CD8-positive, alpha-beta memory T cell (primary cell): ENCODE data around the gene WFIKKN1. TPM values are rescaled to one million over a fixed set of nuclear protein-coding genes. Genes with fewer than 3 reads are reported as not detected.

Experiments used
- CTCF ChIA-PET: fragments of 350-600 bp; sonication (Branson Sonifier 250); formaldehyde crosslinking; loops from one replicate; lab custom pipeline; 2021; ENCODE audit warnings: antibody characterized with exemption; lab: Charles Lee
- POLR2A ChIA-PET: fragments of 350-600 bp; sonication (Branson Sonifier 250); formaldehyde crosslinking; loops from one replicate; lab custom pipeline; 2021; ENCODE audit warnings: antibody characterized with exemption; lab: Charles Lee
- DNase-seq, 5 donors: peaks; one replicate each; pipeline versions ENCODE4 v3.0.0 to v3.0.0-alpha.2; 2020 to 2022; ENCODE audit warnings: mixed read lengths in 1 of 5
- H3K27ac ChIP-seq: one replicate; pipeline ENCODE4 v1.7.0; 2013; ENCODE audit warnings: low read depth, mild to moderate bottlenecking, low read length, moderate library complexity
- H3K27me3 ChIP-seq: 2 replicates; pipeline ENCODE4 v1.7.0; 2013; ENCODE audit warnings: low read length, mild to moderate bottlenecking; ENCODE audit not compliant: insufficient read depth, poor library complexity, severe bottlenecking
- H3K36me3 ChIP-seq: 2 replicates; pipeline ENCODE4 v1.7.0; 2013; ENCODE audit warnings: mild to moderate bottlenecking, low read length, moderate library complexity; ENCODE audit not compliant: insufficient read depth
- H3K4me1 ChIP-seq: 2 replicates; pipeline ENCODE4 v1.7.0; 2013; ENCODE audit warnings: mild to moderate bottlenecking, low read length, moderate library complexity; ENCODE audit not compliant: insufficient read depth
- H3K4me3 ChIP-seq: 2 replicates; pipeline ENCODE4 v1.7.0; 2013; ENCODE audit warnings: mild to moderate bottlenecking, low read length
- H3K9me3 ChIP-seq: 2 replicates; pipeline ENCODE4 v1.7.0; 2013; ENCODE audit warnings: mild to moderate bottlenecking, low read length
- H3K27ac Mint-ChIP-seq, 8 donors: one replicate each; pipeline ENCODE4 v1.8.0; 2020 to 2021; ENCODE audit warnings: mixed read lengths in 8 of 8, mild to moderate bottlenecking in 6 of 8, inconsistent platforms in 3 of 8, moderate library complexity in 3 of 8
- H3K27me3 Mint-ChIP-seq, 2 donors: one replicate each; pipeline ENCODE4 v1.8.0; 2020 to 2021; ENCODE audit warnings: mixed read lengths in 2 of 2, mild to moderate bottlenecking in 1 of 2, moderate library complexity in 1 of 2
- H3K36me3 Mint-ChIP-seq, 3 donors: one replicate each; pipeline ENCODE4 v1.8.0; 2020 to 2021; ENCODE audit warnings: mixed read lengths in 3 of 3, inconsistent platforms in 1 of 3, mild to moderate bottlenecking in 1 of 3
- H3K4me1 Mint-ChIP-seq, 3 donors: one replicate each; pipeline ENCODE4 v1.8.0; 2020 to 2021; ENCODE audit warnings: mixed read lengths in 3 of 3, inconsistent platforms in 1 of 3, mild to moderate bottlenecking in 1 of 3
- H3K4me3 Mint-ChIP-seq, 7 donors: one replicate each; pipeline ENCODE4 v1.8.0; 2020 to 2021; ENCODE audit warnings: mixed read lengths in 7 of 7, mild to moderate bottlenecking in 6 of 7, moderate library complexity in 4 of 7, inconsistent platforms in 2 of 7
- H3K9me3 Mint-ChIP-seq, 5 donors: one replicate each; pipeline ENCODE4 v1.8.0; 2020 to 2022; ENCODE audit warnings: mixed read lengths in 5 of 5, mild to moderate bottlenecking in 3 of 5, moderate library complexity in 2 of 5, inconsistent platforms in 1 of 5
- polyA plus RNA-seq: library from polyadenylated mRNA; unstranded; fragments of 300-500 nt; fragmentation: Illumina TruSeq; gene quantifications from one replicate; pipeline ENCODE4 v1.2.3, GENCODE V29; 2021
- total RNA-seq, 2 experiments: library from RNA; stranded (reverse); gene quantifications; one replicate each; pipeline ENCODE4 v1.2.3, GENCODE V29; 2021

WFIKKN1 gene
- total and polyA plus RNA-seq, 3 experiments from 2014 or later: 0.09 to 0.22 (median 0.11) TPM

GRCh38 chr16:609984-610383 lies 20.8 kb upstream of the WFIKKN1 start:
- Histone ChIP-seq H3K27me3 (no peaks in the 10 kb centered on the region), H3K27ac (no peak overlapping the region), H3K36me3 (no peaks in the 10 kb centered on the region), H3K4me1 (no peaks in the 10 kb centered on the region), H3K4me3 (no peak overlapping the region), H3K9me3 (no peaks in the 10 kb centered on the region)
- Mint-ChIP-seq H3K4me1 (peaks cover 3 to 7% (median 7%) of the 10 kb centered on the region in 3 donors), H3K9me3 (no peaks in the 10 kb centered on the region), H3K4me3 (no peak overlapping the region), H3K27me3 (peaks cover 0 to 1% of the 10 kb centered on the region in 2 donors), H3K36me3 (peaks cover 0 to 5% (median 0%) of the 10 kb centered on the region in 3 donors), H3K27ac (peak overlapping the region in 1 of 8 donors; percentile 65)
- ChIA-PET POLR2A (no interaction called here), CTCF (interaction anchor here (0.8 to 1.7 kb wide), 3 partner anchors 14 to 31 kb away, joined by 3 to 5 read pairs (median 4); no protein-coding TSS in a partner anchor)
- DNase-seq: no peak

- CTCF ChIA-PET: interaction anchor here (0.8 to 1.7 kb wide), 3 partner anchors 15 to 31 kb away, joined by 3 to 5 read pairs (median 4); no protein-coding TSS in a partner anchor
- Histone ChIP-seq H3K4me3 (no peak overlapping the region), H3K27ac (no peak overlapping the region), H3K4me1 (no peaks in the 10 kb centered on the region), H3K36me3 (no peaks in the 10 kb centered on the region), H3K9me3 (no peaks in the 10 kb centered on the region), H3K27me3 (no peaks in the 10 kb centered on the region)
- H3K4me1 Mint-ChIP-seq: peaks cover 3 to 7% (median 7%) of the 10 kb centered on the region in 3 donors
- peak; percentile 42 to 65 (median 49) for DNase-seq
- H3K9me3 Mint-ChIP-seq: no peaks in the 10 kb centered on the region
- POLR2A ChIA-PET: no interaction called here
- peaks cover 0 to 5% (median 0%) of the 10 kb centered on the region in 3 donors for H3K36me3 Mint-ChIP-seq
- peaks cover 0 to 1% of the 10 kb centered on the region in 2 donors for H3K27me3 Mint-ChIP-seq
- H3K27ac Mint-ChIP-seq: peak overlapping the region in 2 of 8 donors; percentile 30 to 52
- no peak overlapping the region for H3K4me3 Mint-ChIP-seq
Observed at GRCh38 chr16:610513-611381, 20.0 kb upstream of the WFIKKN1 start.

- Histone ChIP-seq H3K27me3 (no peaks in the 10 kb centered on the region), H3K4me1 (no peaks in the 10 kb centered on the region), H3K9me3 (no peaks in the 10 kb centered on the region), H3K4me3 (no peak overlapping the region), H3K27ac (no peak overlapping the region), H3K36me3 (no peaks in the 10 kb centered on the region)
- Mint-ChIP-seq H3K9me3 (no peaks in the 10 kb centered on the region), H3K4me3 (no peak overlapping the region), H3K36me3 (peaks cover 0 to 7% (median 0%) of the 10 kb centered on the region in 3 donors), H3K27ac (peak overlapping the region in 1 of 8 donors; percentile 42), H3K27me3 (no peaks in the 10 kb centered on the region), H3K4me1 (peaks cover 3 to 5% (median 5%) of the 10 kb centered on the region in 3 donors)
- ChIA-PET CTCF (no interaction called here), POLR2A (no interaction called here)
- no peak for DNase-seq
Observed at GRCh38 chr16:615122-615521, 15.7 kb upstream of the WFIKKN1 start.

DNA sequence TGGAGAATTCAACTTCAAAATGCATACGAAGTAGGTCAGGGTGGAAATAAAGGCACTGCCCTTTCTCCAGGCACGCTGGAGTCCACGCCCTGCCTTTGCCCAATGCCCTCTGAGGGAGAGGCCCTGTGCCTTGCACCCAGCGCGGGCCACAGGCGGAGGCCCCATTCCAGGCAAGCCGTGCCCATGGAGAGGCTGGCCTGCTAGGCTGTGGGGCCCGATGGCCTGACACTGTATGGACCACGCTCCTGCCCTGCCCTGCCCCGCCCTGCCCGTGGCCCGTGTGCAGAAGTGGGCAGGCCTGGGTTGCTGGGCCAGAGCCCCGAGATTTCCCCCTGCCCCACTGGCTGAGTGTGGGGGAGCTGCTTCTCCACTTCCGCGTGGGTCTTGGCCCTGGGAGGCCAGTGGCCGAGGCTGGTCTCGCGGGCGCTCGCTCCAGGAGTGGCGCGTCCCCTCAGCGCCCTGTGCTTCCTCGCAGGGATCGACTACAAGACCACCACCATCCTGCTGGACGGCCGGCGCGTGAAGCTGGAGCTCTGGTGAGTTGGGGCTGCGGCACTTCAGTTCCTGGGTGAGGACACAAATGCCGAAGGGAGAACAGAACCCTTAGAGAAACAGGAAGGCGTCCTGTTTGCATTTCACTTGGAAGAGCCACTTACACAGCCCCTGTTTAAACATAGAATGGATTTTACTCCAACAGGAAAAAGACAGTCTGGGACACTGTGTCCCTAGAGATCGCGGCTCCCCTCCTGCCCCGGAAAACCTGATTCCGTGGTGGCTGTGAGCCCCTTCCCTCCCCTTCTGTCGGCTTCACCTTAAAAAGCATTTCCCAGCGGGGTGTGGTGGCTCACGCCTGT lies 13.8 kb upstream of the WFIKKN1 start:
- Histone ChIP-seq H3K4me1 (no peaks in the 10 kb centered on the region), H3K36me3 (no peaks in the 10 kb centered on the region), H3K4me3 (no peak overlapping the region), H3K27ac (no peak overlapping the region), H3K27me3 (no peaks in the 10 kb centered on the region), H3K9me3 (no peaks in the 10 kb centered on the region)
- Mint-ChIP-seq H3K27me3 (no peaks in the 10 kb centered on the region), H3K27ac (no peak overlapping the region), H3K4me3 (no peak overlapping the region), H3K36me3 (peaks cover 0 to 10% (median 0%) of the 10 kb centered on the region in 3 donors), H3K4me1 (no peaks in the 10 kb centered on the region), H3K9me3 (no peaks in the 10 kb centered on the region)
- DNase-seq: no peak
- POLR2A ChIA-PET: no interaction called here
- CTCF ChIA-PET: no interaction called here

DNA sequence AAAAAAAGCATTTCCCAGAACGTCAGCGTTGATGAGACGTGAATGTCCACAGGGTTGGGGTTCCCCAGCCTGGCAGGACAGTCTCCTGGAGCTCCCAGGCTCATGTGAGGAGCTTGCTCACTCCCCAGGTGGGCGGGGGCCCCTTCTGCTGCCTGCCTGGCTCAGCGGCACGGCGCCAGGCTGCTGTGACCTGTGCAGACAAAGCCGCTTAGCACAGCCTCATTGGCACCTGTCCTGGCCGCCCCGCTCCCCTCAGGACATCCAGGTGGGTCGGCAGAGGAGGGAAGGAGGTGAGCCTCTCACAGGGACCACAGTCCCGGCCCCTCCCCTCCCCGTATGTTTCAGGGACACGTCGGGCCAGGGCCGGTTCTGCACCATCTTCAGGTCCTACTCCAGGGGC lies 12.9 kb upstream of the WFIKKN1 start:
- H3K27ac Mint-ChIP-seq: no peak overlapping the region
- Histone ChIP-seq H3K4me1 (no peaks in the 10 kb centered on the region), H3K9me3 (no peaks in the 10 kb centered on the region), H3K27me3 (no peaks in the 10 kb centered on the region), H3K36me3 (no peaks in the 10 kb centered on the region), H3K4me3 (no peak overlapping the region), H3K27ac (no peak overlapping the region)
- no peaks in the 10 kb centered on the region for H3K4me1 Mint-ChIP-seq
- ChIA-PET POLR2A (no interaction called here), CTCF (no interaction called here)
- H3K27me3 Mint-ChIP-seq: no peaks in the 10 kb centered on the region
- H3K36me3 Mint-ChIP-seq: peaks cover 0 to 10% (median 0%) of the 10 kb centered on the region in 3 donors
- no peaks in the 10 kb centered on the region for H3K9me3 Mint-ChIP-seq
- DNase-seq: no peak
- H3K4me3 Mint-ChIP-seq: no peak overlapping the region

- no peaks in the 10 kb centered on the region for H3K9me3 Mint-ChIP-seq
- ChIA-PET POLR2A (no interaction called here), CTCF (no interaction called here)
- no peaks in the 10 kb centered on the region for H3K4me1 Mint-ChIP-seq
- Histone ChIP-seq H3K4me1 (no peaks in the 10 kb centered on the region), H3K27ac (no peak overlapping the region), H3K36me3 (no peaks in the 10 kb centered on the region), H3K9me3 (no peaks in the 10 kb centered on the region), H3K27me3 (no peaks in the 10 kb centered on the region), H3K4me3 (no peak overlapping the region)
- no peak overlapping the region for H3K27ac Mint-ChIP-seq
- H3K4me3 Mint-ChIP-seq: no peak overlapping the region
- H3K36me3 Mint-ChIP-seq: peaks cover 0 to 9% (median 0%) of the 10 kb centered on the region in 3 donors
- DNase-seq: no peak
- no peaks in the 10 kb centered on the region for H3K27me3 Mint-ChIP-seq
Observed at GRCh38 chr16:619476-620100, 11.2 kb upstream of the WFIKKN1 start.

DNA sequence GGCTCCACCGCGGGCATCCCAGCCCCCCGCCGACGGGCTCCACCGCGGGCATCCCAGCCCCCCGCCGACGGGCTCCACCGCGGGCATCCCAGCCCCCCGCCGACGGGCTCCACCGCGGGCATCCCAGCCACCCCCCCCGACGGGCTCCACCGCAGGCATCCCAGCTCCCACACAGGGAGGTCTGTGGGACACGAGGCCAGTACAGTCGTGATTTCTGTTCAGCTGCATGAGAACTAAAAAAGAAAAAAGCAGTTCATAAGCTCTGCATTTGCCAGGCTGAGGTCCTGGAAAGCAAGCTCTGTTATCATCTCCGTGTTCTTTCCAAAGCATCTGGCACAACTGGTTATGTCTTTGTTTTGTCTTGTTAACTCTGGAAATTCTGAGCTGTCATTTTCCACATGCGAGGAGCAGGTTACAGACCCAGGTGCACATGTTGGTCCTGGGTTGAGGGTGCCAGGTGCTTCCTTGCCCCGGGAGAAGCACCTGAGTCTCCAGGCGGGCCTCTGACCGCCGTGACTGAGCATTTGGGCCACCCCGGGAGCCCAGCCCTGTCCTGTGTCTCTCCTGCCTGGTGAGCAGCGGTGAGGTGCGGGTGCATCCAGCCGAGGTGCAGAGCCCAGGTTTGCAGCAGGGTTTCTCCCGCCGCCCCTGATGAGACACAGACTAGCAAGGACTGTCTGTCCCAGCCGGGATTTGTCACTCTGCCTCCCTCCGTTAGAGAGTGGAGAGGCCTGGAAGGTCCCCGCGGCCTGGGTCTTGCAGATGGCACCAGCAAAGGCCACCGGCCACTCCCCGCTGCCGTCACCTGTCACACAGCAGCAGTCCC lies 9.9 kb upstream of the WFIKKN1 start:
- POLR2A ChIA-PET: no interaction called here
- no peak overlapping the region for H3K27ac Mint-ChIP-seq
- H3K9me3 ChIP-seq: no peaks in the 10 kb centered on the region
- no peaks in the 10 kb centered on the region for H3K4me1 Mint-ChIP-seq
- H3K27ac ChIP-seq: no peak overlapping the region
- H3K4me1 ChIP-seq: no peaks in the 10 kb centered on the region
- CTCF ChIA-PET: no interaction called here
- DNase-seq: peak in 1 of 5 donors; percentile 45
- H3K36me3 Mint-ChIP-seq: peaks cover 0 to 11% (median 0%) of the 10 kb centered on the region in 3 donors
- no peaks in the 10 kb centered on the region for H3K27me3 Mint-ChIP-seq
- no peaks in the 10 kb centered on the region for H3K27me3 ChIP-seq
- H3K36me3 ChIP-seq: no peaks in the 10 kb centered on the region
- no peak overlapping the region for H3K4me3 ChIP-seq
- H3K4me3 Mint-ChIP-seq: no peak overlapping the region
- H3K9me3 Mint-ChIP-seq: no peaks in the 10 kb centered on the region
